Measurements from ENCODE around the gene ARHGAP26.

Gene ARHGAP26

DNA sequence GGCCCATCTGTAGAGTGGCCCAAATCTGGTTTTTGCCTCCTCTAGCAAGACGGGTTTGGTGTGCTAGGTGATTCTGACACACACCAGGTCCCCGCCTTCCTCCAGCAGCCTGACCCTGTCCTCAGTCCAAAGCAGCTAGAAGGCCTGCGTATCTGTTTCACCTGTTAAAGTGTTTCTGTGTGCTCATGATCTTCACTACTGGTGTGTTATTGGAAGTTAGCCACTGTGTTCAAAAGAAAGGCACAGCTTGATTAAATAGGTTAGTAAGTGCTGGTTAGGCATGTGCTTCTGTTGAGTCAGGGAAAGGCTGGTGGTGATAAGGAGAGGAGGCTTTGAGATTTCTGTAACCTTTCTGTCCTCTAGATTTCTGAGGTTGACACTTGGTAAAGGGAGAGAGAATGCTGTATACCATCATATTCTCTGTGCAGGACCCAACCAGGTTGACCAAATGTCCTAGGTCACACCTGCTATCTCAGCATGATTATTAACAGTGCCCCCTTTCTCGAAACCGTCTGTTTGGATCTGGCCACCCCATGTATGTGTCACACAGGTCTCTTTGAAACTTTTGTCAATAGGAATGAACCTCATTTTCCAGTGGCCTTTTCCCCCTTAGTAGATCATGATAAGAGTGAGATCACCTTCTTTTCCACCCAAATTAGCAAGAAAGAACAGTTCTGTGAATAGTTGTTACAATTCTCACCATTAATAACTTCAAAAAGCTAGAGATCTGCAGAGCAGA, 58.8 kb downstream of the ARHGAP26 start:
- no peak for DNase-seq (ENCODE audit: low read depth in 2 of 2)

DNA sequence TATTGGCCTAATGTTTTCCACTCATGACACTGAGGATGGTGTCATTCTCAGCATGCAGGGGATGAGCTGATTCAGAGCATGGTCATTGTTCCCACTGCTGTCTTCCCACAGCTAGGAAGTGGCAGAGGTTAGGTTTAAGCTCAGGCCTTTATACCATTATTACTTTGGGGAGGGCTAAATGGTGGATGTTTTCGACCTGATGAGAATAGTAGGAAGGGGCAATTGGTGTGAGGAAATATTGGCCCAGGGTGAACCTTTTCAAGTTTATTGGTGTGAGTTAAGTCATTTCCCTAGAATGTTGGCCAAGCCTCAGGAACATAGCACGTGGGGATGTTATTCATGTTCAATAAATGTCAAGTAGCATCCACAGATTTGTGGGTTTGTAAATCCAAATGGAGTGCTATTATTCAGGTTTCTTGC, 59.6 kb downstream of the ARHGAP26 start:
- DNase-seq (ENCODE audit: low read depth in 2 of 2): no peak

DNA sequence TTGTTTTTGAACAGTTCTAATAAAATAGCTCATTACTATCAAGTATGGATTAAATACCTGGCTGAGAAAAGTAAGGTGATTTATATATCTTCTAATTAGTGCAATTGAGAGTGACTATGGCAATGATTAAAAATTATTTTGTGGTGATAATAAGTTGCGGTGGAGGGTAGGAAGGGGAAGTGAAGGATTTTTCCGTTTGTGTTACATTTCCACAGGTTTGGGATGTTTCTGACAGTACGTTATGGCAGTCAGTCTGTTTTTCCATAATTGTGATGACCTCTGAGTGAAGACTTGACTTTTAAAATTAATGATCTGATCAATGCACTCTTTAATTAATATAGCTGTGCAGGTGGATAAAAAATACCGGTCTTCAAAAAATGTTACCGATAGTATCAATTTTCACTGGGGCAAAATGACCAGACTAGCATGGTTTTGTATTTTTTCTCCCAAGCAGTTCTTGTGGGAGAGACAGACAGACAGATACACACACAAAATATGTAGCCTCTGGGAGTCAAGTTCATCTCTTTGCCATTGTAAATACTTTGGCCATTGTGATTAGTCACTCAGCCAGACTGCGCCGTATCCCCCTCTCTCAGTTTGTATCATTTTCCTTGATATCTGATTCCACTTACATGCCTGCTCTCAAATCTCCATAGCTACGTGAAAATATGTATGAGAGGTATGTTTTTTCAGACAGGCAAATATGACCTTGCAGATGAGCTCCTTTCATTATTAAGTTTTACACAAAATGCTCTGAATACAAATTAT, 60.2 kb downstream of the ARHGAP26 start:
- DNase-seq (ENCODE audit: low read depth in 2 of 2): no peak

DNA sequence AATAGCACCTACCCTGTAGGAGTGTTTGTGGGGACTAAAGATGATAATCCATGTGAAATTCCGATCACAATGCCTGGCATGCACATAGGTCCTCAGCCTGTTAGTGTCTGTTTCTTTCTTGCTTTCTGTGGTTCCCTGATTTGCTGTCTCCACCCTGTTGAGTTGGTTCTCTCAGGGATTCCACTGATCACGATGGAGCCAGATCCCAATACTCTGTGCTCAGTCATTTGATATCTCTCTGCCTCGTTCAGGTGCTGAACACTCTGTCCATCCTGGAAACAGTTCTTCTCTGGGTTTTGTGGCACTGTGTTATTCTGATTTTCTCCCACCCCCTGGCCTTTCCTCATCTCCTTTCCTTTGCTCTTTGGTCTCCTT, 60.8 kb downstream of the ARHGAP26 start:
- no peak for DNase-seq (ENCODE audit: low read depth in 2 of 2)

DNA sequence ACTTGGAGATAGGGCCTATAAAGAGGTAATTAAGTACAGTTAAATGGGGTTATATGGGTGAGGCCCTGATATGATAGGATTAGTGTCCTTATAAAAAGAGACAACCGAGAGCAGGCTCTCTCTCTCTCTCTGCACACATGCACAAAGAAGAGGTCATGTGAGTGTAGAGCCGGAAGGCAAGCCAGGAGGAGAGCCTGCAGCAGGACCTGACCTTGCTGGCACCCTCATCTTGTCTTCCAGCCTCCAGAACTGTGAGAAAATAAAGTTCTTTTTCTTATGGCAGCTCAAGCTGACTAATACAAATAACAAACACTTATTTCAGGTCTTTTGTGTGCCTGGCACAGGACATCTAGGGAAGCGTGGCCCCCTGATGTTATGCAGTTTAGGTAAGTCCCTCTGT, 62.1 kb downstream of the ARHGAP26 start:
- DNase-seq (ENCODE audit: low read depth in 2 of 2): no peak

DNA sequence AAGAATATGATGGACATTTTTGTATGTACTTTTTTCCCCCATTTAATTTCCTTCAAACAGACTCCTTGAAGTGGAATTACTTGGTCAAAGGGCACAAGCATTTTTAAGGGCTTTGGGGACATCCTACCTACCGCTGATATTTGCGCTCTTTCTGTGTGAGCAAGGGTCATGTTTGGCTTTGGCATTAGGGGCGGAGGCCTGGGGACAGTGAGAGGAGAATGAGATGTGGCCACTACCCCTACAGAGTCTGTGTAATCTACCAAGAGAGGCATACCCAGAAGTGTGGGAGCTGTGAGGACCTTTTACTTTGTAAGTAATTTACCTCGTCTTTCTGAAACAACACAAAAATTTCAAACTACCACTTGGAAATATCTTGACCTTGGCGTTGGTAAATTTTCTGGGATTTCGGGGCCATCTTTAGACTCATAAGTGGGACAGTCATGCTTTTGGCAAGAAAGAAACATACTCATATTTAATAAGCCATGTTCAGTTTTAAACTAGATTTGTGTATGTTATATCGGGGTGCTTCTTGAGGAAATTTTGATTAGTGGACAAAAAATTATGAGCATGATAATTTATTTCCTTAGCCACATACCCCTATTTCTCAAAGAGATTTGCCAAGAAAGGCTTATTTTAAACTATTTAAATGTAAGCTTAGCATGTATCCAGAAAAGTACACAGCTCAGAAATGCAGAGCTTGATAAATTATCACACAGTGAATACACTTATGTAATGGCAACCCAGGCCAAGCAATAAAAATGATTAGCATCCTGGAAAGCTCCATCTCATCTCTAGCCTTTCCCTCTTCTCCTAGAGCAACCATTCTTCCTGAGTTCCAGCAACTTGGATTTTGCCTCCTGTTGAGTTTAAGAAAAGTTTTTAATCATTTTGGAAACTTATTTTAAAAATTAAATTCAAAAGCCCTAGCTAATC, 63.6 kb downstream of the ARHGAP26 start:
- DNase-seq (ENCODE audit: low read depth in 2 of 2): no peak

DNA sequence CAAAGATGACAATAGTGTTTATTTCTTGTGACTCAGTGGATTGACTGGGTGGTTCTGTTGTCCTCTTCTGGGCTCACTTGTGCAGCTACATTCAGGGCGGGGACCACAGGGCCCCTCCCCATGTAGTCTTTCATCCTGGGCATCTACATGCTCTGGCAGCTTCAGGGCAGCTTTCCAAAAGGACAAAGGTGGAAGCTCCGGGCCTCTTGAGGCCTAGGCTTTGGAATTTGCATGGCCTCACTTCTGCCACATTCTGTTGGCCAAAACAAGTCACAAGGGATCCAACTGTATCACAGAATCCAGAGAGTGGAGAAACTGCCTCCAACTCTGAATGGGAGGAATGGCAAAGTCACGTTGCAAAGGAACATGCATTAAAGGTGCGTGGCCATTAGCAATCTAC, 64.3 kb downstream of the ARHGAP26 start:
- DNase-seq (ENCODE audit: low read depth in 2 of 2): no peak

DNA sequence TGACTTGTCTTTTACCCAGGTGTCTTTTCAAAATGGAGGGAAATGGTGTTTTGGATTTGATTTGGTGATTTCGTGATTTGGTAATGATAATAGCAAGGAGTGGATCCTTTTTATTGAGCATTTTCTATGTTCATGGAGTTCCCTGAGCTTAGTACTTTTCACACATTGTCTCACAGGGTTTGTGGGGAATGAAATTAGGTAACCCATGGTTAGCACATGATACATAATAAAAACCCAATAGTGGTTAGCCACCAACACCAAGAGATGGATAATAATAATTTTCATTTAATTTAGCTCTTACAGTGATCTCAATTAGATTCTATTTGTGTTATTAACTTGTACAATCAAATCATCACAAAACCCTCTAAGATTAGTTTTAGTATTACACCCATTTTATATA, 65.4 kb downstream of the ARHGAP26 start:
- no peak for DNase-seq (ENCODE audit: low read depth in 2 of 2)

DNA sequence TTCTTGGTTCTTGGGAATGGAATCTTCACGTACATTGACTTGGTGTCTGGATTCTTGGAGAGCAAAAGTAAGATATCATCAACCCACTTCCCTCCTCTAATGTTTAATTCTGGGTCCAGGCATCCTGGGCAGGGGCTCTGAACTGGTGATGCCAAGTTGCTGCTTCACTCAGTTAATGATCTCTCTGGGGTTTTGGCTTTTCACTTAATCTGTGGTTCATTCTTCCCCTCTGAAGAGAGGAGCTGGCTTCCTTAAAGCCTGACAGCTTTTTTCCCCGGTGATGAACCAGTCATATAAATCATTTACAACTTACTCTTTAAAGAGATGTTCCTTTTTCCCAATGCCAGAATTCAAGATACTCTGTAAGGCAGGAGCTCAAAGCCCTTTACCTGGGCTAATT, 65.9 kb downstream of the ARHGAP26 start:
- DNase-seq (ENCODE audit: low read depth in 2 of 2): no peak

DNA sequence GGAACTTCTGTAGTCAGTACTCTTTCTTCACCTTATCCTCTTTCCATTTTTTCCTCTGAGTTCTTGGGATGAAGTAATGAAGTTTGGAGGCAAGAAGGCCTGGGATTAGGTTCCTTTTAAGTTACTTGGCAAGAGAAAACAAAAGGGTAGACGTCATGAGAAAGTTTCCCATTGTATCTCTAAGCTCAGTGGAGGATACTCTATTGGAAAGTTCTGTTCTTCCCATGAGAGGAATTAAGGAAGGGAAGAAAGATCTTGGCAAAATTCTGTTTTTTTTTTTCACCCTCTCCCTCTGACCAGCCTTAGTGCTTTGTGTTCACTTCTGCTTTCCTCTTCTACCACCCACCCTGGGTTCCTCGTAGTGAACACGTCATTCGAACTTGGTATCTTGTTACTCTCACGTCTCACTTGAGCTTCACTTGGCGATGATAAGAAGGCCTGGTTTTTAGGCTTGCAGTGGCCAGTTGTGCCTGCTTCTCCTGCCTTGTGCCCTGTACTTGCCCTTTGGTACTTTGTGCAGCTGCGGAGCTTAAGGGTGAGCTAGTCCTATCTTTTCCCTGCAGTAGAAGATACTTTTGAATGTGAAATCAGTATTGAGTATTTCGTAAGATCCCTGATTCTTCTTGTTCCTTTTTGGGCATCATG, 67.0 kb downstream of the ARHGAP26 start:
- DNase-seq (ENCODE audit: low read depth in 2 of 2): no peak

DNA sequence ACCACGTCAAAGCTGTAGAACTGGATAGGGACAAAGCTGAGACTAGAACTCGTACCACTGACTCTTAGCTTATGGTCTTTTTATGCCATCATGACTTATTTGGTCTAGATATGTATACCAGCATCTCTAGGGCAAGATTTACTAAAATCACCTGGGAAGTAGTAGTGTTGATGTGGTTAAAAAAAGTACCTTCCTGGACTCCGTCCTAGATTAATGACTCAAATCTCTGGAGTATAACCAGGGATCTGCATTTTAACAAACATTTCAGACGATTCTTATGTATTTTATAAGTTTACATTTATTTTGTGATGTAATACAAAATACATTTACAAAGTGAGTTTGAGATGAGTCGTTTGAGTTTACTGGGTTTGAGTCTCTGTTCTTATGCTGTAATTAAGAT, 68.7 kb downstream of the ARHGAP26 start:
- no peak for DNase-seq (ENCODE audit: low read depth in 2 of 2)

DNA sequence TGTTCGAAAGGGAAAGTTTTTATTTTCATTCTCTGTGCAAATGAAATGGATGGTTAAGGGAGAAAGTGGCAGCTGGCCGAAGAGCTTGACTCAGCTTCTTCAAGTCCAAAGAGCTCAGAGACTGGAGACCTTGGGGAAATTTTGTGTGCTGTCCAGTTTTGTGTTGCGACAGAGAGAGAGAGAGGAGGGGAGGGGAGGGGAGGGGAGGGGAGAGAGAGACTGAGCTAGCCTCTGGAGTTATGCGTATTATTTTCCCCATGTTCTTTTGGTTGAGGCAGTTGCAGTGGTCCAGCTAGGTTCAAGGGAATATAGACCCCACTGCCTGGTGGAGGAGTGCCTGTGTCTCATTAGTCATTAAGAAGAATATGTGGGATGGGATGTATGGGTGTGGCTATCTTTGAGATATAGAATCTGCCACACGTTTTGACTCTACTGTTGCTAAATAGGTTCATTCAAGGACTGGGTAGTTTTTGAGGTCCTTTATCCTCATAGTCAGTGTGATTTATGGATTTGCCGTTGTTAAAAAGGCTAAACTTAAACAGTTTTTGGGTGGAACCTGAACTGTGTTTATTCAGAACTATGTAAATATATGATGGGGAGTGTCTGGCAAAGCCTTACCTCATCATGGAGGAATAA, 69.7 kb downstream of the ARHGAP26 start:
- no peak for DNase-seq (ENCODE audit: low read depth in 2 of 2)

DNA sequence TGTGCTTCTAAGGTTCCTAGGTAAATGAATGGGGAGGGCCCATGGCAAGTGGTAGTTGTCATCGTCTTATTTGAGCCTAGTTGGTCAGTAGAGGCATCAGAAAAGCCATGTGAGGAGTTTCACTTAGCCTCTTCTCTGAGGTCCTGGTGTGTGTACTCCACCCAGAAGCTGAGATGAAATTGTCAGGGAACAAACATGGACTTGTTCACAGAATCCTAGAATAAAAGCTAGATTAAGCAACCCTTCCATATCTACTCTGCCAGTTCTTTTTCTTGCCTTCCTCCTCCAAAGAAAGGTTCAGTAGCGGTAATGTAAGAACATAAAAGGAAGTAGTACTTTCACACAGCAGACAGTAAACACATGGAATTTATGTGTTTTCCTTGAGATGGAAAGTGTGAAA, 70.4 kb downstream of the ARHGAP26 start:
- no peak for DNase-seq (ENCODE audit: low read depth in 2 of 2)

DNA sequence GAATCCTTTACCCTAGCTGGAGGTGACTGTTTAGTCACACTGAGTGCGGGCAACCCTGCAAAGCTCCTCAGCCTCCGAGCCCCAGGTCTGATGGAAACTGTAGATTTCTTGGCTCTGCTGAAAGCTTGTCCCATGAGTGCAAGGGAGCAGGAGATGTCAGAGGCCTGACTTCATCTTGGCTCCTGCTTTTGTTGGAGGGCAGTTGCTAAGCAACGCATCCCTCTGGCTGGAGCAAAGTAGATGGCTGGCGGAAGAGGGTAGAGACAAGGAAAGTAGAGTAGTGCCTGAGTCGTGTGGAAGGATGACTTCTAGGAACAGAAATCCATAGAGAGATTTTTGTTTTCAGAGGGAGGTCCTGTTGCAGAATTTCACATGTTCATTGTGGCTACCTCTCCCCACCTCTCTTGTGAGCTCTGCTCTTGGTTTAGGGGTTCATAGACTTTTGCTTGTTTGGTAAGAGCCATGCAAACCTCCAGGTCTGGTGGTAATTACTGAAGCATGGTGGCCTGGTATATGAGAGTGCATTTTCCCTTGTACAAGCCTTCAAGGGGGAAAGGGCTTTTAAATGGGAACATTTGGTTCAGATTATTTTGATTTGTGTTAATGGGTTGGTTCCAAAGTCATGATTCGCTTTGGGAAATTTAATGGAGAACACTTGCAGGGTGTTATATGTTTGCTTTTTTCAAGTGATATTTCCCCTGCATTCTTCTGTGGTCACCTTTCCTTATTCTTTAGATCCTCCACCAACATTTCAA, 71.5 kb downstream of the ARHGAP26 start:
- DNase-seq (ENCODE audit: low read depth in 2 of 2): no peak

DNA sequence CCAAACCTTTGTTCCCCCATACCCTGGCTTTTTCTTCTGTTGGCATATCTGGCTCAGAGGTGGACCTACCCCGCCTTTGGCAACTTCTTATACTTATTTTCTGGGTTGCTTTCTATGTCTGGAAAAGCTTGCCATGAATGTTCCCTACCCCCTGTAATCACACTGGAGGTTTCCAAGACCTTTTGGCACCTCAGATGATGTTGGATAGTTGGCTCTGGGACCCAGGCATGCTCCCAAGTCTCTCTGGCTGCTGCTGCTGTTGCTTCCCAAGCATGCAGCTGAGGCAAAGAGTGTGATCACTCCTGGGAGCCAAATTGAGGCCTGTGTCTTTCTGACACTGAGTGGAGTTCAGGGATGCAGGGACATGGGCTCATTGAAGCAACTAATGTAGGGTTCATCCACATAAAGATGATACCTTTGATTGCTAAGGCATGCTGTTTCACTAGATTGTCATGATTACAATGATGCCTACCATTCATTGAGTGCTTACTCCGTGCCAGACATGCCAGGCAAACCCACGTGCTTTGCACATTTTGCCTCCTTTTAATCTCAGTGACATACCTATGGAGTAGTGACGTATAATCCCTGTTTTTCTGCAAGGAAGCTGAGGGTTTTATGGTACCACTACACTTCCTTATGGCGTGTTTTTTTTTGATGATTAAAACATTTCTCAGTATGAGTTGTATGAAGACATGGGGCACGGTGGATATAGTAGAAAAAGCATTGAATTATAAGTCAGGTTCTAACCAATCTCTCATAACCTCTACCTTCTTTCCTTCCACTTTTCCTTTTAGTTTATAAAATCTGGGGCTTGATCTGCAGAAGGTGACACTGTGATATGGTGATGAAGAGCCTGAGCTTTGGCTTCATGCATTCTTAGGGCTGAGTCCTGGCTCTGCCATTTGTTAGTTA, 73.1 kb downstream of the ARHGAP26 start:
- DNase-seq (ENCODE audit: low read depth in 2 of 2): no peak

DNA sequence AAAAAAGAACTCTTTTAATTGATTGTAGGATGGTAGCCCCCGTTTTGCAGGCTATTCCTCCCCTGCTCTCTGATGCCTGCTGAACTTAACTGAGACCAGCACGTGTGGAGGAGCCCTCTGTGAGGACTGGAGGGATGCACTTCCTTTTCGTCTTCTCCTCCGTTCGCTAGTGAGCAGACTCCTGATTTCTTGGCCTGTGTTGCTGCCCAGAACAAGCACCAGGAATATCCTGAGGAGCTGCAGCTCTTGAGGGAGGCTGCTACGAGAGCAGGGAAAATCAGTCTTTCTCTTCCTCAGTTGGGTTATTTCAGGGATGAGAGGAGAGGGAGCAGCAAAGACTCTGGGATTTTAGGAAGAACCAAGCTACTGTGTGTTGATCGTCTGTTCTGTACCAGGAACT, 74.7 kb downstream of the ARHGAP26 start:
- no peak for DNase-seq (ENCODE audit: low read depth in 2 of 2)

DNA sequence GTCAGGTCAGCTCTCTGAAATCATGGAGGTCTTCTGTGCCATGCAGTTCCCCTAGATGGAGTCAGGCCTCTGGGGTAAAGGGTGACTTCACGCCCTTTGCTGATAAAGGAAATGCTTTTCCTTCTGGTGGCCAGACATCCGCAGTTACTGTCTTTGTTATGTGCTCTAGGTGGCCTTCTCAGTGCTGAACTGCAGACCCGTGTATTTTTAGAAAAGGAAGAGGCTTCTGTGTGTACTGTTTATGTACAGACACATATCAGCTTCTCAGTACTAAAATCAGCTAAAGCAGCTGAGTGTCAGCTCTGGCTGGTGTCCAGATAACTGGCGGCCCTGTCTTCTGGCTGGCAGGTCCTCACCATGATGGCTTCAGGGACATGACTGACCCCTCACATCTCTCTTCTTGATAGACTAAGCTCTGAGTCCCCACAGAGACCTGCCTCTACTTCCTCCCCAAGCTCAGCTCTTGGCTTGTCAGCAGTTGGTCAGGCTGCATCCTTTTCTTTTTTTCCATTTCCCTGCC, 75.3 kb downstream of the ARHGAP26 start:
- no peak for DNase-seq (ENCODE audit: low read depth in 2 of 2)

DNA sequence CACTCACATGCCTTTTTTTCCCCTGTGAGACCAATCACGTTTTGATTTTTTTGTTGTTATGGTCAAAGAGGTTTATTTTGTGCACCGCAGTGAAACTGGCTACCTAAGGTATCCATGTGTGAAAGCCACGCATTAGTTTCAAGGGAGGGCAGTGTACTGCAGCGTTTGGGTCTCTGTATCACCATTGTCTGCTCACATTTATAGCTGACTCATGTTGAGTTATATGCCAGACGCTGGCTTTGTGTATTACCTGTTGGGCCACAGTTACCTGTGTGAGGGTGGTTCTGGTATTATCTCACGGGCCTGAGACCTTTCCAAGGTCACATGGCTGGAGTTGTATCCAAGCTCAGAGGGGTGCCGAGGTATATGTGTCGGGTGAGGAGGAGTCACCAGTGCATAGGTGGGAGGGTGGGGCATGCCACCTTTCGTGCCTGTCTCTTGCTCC, 75.8 kb downstream of the ARHGAP26 start:
- no peak for DNase-seq (ENCODE audit: low read depth in 2 of 2)

DNA sequence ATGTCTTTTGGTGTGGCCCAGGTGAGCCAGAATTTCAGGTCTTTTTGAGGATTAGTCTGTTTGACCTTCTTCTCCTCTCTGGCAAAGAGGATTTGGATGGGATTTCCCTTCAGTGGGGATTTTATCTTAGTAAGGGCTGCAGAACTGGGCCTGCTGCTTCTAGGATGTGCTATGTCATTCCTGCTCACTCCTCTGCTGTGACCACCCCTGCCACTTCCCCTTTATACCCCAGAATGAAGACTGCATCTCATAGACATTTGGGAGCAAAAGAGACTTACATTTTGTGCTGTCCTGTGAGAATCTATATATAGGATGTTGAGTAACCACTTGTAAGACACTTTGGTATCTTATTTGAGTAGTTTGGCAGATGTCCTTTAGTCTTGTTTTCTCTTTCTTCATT, 76.2 kb downstream of the ARHGAP26 start:
- DNase-seq (ENCODE audit: low read depth in 2 of 2): no peak

All from activated CD4-positive, alpha-beta T cell treated with anti-CD3 and anti-CD28 coated beads for 24 hours (primary cell).